ENCODE results near the gene FAM117B.
"Not testable (repeated sequence)": the region's sequence is repeated elsewhere in the genome, so short reads cannot be mapped to it uniquely, and the experiment has no call there.

The FAM117B gene

DNA sequence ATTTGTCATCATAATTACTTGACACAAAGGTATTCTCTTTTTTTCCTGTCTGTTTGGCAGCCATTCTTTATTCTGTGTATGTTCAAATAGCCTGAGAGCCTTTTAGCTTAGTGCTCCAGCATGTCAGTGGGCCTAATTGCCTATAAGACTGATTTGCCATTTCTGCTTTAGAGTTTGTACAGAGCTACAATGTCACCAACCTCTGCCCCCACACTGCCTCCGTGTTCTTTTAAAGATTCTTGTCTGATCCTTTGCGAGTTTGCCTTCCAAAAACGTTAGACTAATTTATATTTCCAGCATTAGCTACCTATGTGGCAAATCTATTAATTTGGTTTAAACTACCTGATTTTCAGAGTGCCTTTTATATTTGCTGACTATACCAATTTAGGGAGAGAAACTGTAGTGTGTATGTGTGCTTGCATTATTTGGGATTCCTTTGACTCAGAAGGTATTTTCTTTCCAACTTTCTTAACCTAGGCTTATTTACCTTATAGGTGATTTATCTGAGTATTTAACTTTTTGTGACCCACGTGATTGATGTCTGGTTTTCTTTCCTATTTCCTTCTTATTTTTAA lies 70.8 kb downstream of the FAM117B start:
- DNase-seq: no peak

DNA sequence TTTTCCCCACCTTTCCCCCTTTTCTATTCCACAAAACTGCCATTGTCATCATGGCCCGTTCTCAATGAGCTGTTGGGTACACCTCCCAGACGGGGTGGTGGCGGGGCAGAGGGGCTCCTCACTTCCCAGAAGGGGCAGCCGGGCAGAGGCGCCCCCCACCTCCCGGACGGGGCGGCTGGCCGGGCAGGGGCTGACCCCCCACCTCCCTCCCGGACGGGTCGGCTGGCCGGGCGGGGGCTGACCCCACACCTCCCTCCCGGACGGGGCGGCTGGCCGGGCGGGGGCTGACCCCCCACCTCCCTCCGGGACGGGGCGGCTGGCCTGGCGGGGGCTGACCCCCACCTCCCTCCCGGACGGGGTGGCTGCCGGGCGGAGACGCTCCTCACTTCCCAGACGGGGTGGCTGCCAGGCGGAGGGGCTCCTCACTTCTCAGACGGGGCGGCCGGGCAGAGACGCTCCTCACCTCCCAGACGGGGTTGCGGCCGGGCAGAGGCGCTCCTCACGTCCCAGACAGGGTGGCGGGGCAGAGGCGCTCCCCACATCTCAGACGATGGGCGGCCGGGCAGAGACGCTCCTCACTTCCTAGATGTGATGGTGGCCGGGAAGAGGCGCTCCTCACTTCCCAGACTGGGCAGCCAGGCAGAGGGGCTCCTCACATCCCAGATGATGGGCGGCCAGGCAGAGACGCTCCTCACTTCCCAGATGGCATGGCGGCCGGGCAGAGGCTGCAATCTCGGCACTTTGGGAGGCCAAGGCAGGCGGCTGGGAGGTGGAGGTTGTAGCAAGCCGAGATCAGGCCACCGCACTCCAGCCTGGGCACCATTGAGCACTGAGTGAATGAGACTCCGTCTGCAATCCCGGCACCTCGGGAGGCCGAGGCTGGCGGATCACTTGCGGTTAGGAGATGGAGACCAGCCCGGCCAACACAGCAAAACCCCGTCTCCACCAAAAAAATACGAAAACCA lies 80.5 kb downstream of the FAM117B start:
- DNase-seq: not testable (repeated sequence)

- no peak for DNase-seq
Observed at GRCh38 chr2:202716114-202716718, 81.4 kb downstream of the FAM117B start.

DNA sequence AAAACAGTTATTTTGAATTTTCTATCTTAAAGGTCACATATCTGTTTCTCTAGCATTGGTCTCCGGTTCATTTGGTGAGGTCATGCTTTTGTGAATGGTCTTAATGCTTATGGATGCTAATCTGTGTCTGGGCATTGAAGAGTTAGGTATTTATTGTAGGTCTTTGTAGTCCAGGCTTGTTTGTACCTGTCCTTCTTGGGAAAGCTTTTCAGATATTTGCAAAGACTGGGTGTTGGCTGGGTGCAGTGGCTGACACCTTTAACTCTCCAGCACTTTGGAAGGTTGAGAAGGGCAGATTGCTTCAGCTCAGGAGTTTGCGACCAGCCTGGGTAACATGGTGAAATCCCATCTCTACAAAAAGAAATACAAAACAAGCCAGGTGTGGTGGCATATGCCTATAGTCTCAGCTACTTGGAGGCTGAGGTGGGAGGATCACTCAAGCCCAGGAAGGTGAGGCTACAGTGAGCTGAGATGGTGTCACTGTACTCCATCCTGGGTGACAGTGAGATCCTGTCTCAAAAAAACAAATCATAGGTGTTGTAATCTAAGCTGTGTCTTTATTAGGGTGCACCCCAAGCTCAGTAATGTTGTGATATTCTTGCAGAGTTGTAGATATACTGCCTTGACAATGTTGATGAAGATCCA lies 82.3 kb downstream of the FAM117B start:
- DNase-seq: no peak

DNA sequence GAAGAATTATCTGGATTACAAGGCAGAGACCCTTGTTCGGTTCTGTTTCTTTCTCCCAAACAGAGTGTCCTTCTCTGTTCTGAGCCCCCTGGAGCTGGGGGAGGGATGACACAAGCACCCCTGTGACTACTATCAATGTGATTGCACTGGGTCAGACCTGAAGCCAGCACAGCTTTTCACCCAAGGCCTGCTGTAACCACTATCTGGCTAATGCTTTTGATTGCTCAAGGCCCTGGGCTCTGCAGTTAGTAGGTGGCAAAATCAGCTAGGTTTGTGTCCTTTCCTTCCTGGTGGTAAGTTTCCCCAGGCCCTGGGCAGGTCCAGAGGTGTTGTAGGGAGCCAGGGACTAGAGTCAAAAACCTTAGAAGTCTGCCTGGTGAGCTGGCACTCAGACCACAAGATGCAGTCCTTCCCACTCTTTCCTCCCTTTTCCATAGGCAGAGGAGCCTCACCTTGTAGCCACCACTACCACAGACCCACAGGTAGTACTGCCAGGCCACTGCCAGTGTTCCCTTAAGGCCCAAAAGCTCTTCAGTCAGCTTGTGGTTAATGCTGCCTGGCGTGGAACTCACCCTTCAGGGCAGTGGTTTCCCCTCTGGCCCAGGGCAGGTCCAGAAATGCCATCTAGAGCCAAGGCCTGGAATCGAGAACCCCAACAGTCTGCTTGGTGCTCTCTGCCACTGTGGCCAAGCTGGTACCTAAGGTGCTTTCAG lies 83.0 kb downstream of the FAM117B start:
- no peak for DNase-seq

DNA sequence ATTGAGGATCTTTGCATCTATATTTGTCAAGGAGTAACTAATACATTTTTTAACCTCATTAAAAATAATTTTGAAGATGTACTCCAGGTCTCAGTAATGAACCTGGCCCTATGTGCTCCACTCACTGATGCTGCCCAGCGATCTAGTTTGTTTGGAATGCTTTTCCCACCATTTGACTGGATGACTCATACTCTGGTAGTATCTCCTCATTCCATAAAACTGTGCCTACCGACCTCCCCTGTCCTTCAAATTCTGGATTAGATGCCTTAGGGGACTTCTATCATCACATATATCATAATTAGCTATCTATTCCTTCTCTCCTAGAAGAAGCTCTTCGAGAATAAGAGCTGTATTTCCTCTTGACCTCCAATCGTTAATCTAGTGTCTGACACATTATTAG lies 83.8 kb downstream of the FAM117B start:
- no peak for DNase-seq

GRCh38 chr2:202720226-202720625 lies 85.5 kb downstream of the FAM117B start:
- no peak for DNase-seq

- no peak for DNase-seq
Observed at GRCh38 chr2:202721621-202722020, 86.9 kb downstream of the FAM117B start.

GRCh38 chr2:202723746-202724145 lies 89.0 kb downstream of the FAM117B start:
- DNase-seq: no peak

DNA sequence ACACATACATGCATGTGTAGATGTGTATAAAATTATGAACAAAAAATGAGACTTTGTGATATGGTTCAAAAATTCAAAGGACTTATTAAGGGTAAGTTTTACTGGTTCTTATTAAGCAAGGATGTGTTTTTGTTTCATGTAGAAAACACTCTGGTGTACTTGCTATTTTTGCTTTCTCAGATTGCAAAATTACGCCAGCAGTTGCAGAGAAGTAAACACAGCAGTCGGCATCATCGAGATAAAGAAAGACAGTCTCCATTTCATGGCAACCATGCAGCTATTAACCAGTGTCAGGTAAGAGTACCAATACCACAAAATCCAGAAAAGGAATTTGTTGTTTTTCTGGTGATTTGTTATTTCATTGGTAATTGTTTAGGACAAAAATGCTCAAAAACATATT lies 91.3 kb downstream of the FAM117B start:
- DNase-seq: no peak

DNA sequence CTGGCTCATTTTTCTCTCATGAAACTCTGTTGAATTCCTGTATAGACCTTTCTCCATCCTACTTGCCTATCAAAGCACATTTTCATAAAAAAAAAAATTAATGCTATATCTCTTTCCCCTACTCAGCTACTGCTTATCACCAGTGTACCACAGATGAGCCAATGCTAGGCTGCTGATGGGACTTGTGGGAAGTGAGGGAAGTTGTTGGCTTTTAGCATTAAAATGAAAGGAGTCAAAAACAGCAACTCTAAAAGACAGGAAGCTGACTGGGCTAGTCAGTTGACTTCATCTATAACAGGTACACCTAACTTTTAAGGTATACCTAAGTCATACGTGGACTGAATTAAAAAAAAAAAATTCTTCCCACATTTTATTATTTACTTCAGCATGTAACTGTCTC lies 102.1 kb downstream of the FAM117B start:
- DNase-seq: no peak

GRCh38 chr2:202743613-202744012 lies 108.8 kb downstream of the FAM117B start:
- no peak for DNase-seq

DNA sequence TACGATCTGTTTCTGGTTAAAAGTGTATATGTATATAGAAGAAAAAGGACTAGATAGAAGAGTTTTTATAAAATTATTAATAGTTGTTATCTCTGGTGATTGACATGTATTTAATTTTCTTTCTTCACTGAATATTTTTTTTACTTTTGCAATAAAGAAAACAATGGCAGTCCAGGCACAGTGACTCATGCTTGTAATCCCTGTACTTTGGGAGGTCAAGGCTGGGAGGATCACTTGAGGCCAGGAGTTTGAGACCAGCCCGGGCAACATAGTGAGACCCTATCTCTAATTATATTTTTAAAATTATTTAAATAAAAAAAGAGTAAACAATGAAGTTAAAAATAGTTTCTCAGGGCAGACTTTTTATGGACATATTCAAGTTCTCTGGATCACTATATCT lies 114.7 kb downstream of the FAM117B start:
- DNase-seq: no peak

GRCh38 chr2:202750763-202751427 lies 116.1 kb downstream of the FAM117B start:
- DNase-seq: no peak

DNA sequence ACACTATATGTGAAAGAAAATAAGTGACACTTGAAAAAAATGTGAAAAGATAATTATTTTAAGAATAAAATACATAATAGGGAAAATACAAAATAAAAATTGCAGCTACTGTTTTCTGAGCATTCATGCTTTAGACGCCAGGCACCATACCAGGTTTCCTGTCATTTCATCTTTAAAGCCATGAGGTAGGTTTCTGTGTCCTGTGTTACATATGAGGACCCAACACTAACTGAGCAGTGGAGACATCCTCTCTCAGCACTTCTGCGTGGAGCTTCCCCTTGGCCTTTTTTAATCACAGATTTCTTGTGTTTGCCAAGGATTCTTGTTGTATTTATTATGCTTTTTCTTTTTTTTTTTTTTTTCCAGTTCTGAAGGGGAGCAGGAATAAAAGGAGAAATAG lies 117.3 kb downstream of the FAM117B start:
- DNase-seq: no peak

GRCh38 chr2:202754936-202755335 lies 120.2 kb downstream of the FAM117B start:
- DNase-seq: no peak

- no peak for DNase-seq
Observed at GRCh38 chr2:202756598-202756997, 121.8 kb downstream of the FAM117B start.

GRCh38 chr2:202757339-202757738 lies 122.6 kb downstream of the FAM117B start:
- no peak for DNase-seq

- no peak for DNase-seq
Observed at GRCh38 chr2:202758128-202758527, 123.4 kb downstream of the FAM117B start.

GRCh38 chr2:202758604-202759003 lies 123.8 kb downstream of the FAM117B start:
- DNase-seq: no peak

DNA sequence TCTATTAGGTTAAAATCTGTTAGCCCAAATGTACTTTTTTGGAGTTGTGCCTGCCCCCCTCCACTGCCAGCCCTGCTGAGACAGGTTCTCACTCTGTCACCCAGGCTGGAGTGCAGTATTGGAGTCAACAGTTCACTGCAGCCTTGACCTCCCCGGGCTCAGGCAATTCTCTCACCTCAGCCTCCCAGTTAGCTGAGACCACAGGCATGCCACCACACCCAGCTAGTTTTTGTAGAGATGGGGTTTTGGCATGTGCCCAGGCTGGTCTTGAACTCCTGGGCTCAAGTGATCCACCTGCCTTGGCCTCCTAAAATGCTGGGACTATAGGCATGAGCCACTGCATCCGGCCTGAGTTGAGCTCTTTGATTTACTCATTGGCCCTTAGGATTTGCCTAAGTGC lies 126.1 kb downstream of the FAM117B start:
- DNase-seq: no peak

DNA sequence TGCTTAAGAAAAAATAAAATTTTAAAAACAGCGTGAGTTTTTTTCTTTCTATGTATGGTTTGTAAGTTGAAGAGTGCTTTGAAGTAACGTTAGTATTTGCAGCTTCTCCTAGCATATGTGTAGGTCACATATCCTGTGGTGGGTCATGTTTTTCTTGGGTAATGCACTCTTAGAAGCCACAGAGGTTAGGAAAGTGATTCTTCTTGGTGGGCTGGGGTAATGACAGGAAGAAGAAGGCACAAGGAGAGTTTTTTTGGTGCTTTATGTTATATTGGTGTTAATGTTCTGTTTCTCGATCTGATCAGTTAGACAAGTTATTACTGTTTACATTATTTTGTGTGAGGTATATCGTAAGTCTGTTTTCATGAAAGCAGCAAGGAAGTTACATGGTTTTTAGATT lies 127.8 kb downstream of the FAM117B start:
- DNase-seq: no peak
